Activated CD4-positive, alpha-beta T cell treated with anti-CD3 and anti-CD28 coated beads, Interleukin-2, amount 50 U/mL, for 4 hours (primary cell): ENCODE measurements around the gene WAC.

ENCODE experiments used
- DNase-seq, 2 experiments: peaks; one replicate each; pipeline ENCODE4 v3.0.0-alpha.2; 2020

Gene WAC

GRCh38 chr10:28533186-28533564, 257 bp downstream of the WAC start:
- no peak for DNase-seq

DNA sequence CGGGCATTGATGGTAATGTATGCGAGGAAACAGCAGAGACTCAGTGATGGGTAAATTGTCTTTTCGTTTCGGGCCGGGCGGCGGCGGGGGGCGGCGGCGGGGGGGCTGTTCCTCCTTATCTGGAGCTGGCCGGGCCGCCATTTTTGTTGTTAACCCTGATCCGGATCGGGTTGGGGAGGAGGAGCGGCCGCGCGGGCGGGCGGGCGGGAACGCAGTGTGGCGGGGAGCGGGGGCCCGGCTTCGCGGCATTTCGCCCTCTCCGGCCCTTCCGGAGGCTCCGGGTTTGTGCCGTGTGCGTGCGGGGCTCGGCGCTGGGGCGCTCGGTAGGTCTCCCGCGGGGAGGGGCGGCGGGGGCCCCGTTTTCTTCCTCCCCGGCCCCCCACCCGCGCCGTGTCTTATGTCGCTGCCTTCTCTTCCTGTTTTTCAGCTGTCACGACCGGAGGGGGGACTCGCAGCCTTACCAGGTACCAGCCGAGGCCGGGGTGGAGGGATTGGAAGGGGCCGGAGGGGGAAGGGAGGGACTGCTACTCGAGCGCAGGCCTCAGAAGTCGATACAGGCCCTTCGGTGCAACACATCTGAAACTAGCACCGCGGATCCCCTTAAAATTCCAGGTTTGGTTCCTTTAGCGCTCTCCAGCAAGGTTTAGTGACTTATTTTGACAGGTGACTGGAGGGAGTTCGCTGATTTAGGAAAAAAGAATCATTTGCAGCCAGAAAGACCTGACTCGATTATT, 820 bp downstream of the WAC start:
- DNase-seq = peak; percentile 59 to 62

DNA sequence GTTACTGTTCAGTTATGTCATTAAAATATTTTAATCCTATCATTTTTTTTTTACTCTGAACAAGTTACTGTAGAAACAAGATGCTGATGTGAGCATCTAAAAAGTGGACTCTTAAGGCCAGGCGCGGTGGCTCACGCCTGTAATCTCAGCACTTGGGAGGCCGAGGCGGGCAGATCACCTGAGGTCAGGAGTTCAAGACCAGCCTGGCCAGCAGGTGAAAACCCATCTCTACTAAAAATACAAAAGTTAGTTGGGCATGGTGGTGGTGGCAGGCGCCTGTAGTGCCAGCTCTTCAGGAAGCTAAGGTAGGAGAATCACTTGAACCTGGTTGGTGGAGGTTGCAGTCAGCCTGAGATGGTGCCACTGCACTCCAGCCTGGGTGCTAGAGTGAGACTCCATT, 2.9 kb downstream of the WAC start:
- no peak for DNase-seq

GRCh38 chr10:28538595-28538994, 5.7 kb downstream of the WAC start:
- no peak for DNase-seq

- DNase-seq = no peak
These were observed 7.2 kb downstream of the WAC start for GRCh38 chr10:28540145-28540544.

- no peak for DNase-seq
These were observed 8.9 kb downstream of the WAC start for GRCh38 chr10:28541717-28542365.

DNA sequence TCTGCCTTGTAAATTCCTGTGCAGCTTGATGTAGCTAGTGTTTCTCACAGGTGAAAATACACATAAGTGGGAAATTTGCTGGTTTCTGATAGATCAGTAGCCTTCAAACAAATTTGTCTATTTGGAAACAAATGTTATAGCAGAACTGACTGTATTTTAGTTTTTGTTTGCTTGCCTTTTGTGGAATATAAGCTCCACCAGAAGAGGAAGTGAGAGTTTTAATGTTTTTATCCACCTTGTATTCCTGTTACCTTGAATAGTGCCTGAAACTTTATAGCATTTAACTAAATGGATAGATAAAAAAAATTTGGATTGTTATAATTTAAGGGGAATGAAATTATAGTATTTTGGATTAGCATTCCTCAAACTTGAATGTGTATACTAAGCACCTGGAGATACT, 9.8 kb downstream of the WAC start:
- no peak for DNase-seq

DNA sequence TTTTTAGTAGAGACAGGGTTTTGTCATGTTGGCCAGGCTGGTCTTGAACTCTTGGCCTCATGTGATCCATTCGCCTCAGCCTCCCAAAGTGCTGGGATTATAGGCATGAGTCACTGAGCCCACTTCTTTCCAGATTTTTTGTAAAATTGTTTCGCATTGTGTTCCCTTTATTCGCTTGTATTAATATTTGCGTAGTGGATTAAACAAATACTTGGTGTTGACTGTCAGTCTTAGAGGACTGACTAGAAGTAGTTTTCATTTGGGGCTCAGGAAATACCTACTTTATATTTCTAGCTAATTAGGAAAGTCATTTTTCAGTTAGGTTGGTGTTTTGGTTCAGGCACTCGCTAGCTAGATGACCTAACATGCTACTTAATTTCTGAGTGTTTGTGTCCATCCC, 11.1 kb downstream of the WAC start:
- DNase-seq = no peak

GRCh38 chr10:28545967-28546644, 13.2 kb downstream of the WAC start:
- DNase-seq = no peak

GRCh38 chr10:28548781-28549498, 16.0 kb downstream of the WAC start:
- no peak for DNase-seq

GRCh38 chr10:28551086-28551485, 18.2 kb downstream of the WAC start:
- DNase-seq = no peak

DNA sequence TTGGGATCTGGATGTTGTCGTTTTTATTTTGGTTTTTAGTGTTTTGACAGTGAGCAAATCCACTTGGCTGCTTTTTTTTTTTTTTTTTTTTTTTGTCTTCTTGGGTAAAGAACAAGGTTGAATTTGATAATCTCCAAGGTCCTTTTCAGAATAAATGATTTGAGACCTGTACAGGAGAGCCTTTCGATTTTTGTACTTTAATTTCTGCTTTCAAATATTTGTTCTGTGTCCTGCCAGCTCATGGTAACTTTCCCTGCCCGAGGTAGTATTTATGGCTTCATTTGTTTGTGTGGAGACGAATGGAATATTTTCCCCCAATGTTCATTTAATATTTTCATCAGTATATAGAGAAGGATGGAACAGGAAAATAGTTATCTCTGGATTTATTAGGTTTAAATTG, 19.9 kb downstream of the WAC start:
- DNase-seq = no peak

DNA sequence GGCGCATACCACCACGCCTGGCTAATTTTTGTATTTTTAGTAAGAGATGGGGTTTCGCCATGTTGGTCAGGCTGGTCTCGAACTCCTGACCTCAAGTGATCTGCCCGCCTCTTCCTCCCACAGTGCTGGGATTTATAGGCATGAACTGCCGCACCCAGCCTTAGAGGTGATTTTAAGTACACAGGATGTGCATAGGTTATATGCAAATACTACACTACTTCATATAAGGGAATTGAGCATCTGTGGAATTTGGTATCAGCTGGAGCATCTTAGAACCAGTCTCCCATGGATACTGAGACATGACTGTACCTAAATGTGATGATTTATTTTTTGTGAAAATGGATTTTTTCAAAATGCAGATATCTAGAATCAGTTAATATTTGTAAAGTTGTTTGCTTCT, 21.1 kb downstream of the WAC start:
- DNase-seq = no peak

- no peak for DNase-seq
These were observed 22.0 kb downstream of the WAC start for GRCh38 chr10:28554952-28555351.

DNA sequence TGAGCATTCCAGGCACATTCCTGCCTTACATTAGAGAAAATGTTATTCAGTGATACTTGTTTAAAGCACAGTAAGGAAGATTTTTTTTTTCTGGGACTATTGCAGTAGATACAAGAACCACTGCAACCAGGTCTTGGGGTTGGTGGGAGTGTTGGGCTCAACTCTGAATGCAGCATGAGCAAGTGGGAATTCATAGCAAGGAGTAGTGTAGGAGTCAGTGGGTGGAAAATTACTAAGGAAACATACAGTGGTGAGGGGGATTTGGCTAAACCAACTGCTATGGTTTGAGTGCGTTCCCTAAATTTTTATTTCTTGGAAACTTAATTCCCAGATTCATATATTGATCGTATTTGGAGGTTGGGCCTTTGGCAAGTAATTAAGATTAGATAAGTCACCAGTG, 22.4 kb downstream of the WAC start:
- DNase-seq = no peak

DNA sequence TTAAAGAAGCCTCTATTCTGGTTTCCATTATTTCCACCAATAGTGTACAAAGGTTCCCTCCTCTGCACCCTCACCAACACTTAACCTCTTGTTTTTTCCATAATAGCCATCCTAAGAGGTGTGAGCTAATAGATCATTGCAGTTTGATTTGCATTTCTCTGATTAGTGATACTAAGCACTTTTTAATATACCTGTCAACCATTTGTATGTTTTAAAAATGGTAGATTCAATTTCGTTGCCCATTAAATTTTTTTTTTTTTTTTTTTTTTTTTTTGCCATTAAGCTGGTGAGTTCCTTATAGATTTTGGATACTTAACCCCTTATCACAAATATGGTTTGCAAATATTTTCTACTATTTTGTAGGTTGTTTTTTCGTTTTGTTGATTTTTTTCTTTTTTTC, 23.2 kb downstream of the WAC start:
- DNase-seq = no peak

- no peak for DNase-seq
These were observed 25.3 kb downstream of the WAC start for GRCh38 chr10:28558186-28558585.

DNA sequence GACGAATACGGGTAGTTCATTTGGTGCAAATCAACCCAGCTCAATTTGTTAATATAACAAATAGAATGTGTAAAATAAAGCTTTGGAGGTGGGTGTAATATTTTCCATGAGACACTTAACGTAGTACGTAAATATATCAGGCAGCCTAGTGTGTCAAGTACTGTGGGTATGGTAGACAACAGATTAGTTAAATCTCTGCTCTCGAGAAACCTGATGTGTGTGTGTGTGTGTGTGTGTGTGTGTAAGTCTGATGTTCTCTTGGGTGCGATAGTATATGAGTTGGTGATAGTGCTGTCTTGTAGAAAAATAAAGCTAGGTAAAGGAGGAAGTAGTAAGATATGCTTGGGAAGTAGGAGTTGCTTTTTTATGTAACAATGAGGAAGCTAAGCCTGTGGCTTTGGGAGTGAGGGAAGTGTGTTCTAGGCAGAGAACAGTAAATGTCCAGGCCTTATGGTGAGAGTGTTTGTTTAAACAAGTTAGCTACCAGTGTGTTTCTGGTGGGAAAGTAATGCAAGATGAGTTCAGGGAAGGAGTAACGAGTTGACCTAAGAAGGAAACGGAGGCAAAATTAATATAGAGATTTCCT, 26.1 kb downstream of the WAC start:
- no peak for DNase-seq

DNA sequence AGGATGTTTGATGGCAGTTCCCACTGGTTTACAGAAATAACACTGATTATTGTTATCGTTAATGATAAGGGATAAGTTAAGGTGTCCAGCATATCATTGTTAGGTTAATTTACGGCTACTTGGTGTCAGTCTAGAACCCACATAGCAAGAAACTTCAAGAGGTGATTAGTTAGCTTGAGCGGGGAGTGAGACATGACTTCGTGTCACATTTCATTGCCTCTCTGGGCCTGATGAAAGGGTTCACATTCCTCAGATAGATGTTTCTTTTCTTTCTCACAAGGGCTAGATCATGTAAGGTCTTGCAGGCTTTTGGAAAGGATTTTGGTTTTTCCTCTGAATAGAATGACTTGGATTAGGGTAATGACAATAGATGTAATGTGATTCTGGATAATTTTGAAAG, 26.7 kb downstream of the WAC start:
- DNase-seq = no peak

DNA sequence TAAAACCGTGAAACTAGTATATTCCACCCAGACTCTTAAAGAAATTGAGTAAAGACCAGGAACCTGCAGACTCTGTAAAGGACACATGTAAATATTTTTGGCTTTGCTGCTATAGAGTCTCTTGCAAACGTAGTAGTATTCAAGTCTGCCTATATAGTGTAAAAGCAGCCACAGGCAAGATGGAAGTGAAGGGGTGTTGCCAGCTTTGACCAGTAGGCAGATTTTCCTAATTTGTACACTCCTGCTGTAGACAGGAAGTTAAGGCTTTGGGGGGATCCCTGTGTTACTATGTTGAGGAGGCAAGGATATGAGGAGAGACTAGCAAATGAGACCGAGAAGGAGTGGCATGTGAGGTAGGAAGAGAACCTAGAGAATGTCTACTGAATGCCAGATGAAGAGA, 27.7 kb downstream of the WAC start:
- no peak for DNase-seq

DNA sequence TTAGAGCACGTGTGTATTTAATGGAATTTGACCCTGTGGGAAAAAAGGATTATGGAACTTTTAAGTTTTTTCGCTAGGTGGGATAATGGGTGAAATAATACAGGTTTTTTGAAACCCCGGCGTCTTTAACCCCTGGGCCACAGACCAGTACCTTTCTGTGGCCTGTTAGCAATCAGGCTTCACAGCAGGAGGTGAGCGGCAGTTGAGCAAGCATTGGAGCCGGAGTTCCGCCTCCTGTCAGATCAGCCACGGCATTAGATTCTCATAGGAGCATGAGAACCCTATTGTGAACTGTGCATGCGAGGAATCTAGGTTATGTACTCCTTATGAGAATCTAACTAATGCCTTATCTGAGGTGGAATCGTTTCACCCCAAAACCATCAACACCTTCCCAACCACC, 28.6 kb downstream of the WAC start:
- no peak for DNase-seq

DNA sequence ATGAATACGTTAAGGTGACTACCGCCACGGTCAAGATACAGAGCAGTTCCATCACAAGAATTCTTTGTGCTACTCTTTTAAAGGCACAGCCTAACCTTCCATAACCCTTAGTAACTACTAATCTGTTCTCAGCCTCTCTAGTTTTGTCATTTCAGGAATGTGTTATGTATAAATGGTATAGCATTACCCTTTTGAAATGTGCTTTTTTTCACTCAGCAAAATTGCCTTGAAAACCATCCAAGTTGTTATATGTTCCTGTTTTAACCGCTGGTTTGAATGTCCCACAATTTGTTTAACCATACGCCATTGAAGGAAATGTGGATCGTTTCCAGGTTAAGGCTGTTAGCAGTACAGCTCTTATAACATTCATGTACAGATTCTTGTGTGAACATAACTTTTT, 32.0 kb downstream of the WAC start:
- no peak for DNase-seq

- no peak for DNase-seq
These were observed 33.6 kb downstream of the WAC start for GRCh38 chr10:28566458-28567015.
